ENCODE results near the gene PBXIP1.
A peak's percentile ranks its signal among the peaks of the same experiment; 100 is the strongest.
"Not testable (repeated sequence)": the region's sequence is repeated elsewhere in the genome, so short reads cannot be mapped to it uniquely, and the experiment has no call there.

PBXIP1 gene

DNA sequence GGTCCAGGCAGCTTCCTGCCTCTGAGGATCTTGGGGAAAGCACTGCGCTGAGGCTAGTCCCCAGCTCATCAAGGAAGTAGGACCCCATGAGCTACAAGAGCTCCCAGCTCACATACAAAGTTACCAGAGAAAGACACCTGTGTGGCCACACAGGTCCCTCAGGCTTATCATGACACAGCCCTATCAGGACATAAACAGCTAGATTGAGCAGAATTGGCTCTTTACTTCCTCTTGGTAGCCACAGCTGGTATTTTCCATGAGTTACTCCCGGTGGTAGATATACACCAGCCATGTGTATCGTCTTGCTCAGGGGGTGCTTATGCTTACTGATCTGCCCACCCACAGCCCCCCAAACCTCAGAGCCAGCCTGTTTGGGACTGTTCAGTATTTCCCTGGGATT is 38.7 kb upstream of the PBXIP1 start:
- no peak for DNase-seq

GRCh38 chr1:154994269-154994587 is 38.3 kb upstream of the PBXIP1 start:
- DNase-seq = no peak

GRCh38 chr1:154993572-154994268 is 37.8 kb upstream of the PBXIP1 start, which contains the start of gene LENEP:
LENEP (plus strand) TSS chr1:154993586; CDS start chr1:154993608, 22 bp downstream.
- DNase-seq = no peak

DNA sequence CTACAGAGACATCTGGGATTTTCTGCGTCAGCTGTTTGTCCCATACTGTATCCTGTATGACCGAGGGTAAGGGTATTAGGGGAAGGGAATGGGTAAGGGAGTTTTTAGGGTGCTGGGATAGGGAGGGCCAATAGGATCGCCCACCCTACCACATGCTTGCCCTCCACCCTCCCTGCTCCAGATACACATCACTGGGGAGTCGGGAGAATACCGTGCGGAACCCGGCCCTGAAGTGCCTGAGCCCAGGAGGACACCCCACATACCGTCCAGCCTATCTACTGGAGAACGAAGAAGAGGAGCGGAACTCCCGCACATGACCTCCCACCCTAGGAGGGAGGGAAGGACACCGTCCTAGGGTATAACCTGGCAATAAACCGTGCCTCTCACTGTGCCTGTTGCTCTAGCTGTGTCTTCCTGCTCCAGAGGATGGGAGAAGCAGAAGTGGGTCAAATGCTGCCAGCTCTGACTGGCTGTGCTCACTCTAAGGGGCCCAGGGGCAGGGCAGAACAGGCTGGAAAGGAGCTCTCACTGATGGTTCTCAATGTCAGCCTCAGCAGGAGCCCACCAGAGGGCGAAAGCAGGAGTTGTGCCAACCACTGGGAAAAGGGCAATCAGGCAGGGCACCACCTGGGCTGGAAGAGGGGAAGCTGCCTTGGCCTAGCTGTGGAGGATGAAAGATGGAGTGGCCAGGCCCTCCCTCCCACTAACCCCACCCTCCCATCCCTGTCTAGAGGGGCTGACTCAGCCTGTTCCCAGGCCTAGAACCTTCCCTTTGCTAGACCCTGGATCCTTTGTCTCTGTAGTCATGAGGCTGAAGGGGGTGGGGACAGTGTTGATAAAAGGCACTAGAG is 37.0 kb upstream of the PBXIP1 start:
- no peak for DNase-seq

GRCh38 chr1:154990276-154990675 is 34.4 kb upstream of the PBXIP1 start:
- DNase-seq = no peak

- DNase-seq = no peak
Observed at GRCh38 chr1:154989195-154989860, 33.4 kb upstream of the PBXIP1 start.

- DNase-seq = no peak
Observed at GRCh38 chr1:154988058-154988954, 32.4 kb upstream of the PBXIP1 start.

- DNase-seq = no peak
Observed at GRCh38 chr1:154987326-154987725, 31.4 kb upstream of the PBXIP1 start.

DNA sequence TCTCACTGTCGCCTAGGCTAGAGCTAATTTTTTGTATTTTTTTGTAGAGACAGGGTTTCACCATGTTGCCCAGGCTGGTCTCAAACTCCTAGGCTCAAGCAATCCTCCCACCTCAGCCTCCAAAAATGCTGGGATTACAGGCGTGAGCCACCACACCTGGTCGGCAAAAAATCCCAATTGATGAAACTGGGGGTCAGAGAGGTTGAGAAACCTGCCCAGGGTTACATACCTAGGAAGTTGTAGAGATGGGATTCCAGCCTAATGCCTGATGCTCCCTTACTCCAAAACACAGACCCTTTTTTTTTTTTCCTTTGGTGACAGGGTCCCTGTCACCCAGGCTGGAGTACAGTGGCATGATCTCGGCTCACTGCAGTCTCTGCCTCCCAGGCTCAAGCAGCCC is 30.8 kb upstream of the PBXIP1 start:
- DNase-seq = not testable (repeated sequence)

GRCh38 chr1:154983776-154984466 is 28.0 kb upstream of the PBXIP1 start:
- no peak for DNase-seq

GRCh38 chr1:154982897-154983648 is 27.2 kb upstream of the PBXIP1 start, which contains the start of gene FLAD1:
FLAD1 (plus strand) TSS chr1:154983344; CDS start chr1:154983695, 351 bp downstream.
- peak; percentile 99 for DNase-seq

DNA sequence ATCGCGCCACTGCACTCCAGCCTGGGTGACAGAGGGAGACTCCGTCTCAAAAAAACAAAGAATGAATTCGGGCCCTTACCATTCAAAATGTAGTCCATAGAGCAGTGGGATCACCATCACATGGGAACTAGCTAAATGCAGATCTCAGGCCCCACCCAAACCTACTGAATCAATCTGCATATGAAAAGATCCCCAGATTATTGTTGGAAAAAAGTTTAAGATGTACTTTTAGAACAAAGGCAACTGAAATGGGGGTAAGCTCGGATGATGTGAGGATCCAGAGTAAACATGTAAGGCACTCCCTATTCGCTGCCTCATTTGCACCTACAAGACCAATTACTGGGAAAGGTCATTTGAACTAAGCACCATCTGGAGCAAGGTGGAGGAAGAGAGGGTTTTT is 26.4 kb upstream of the PBXIP1 start:
- DNase-seq = no peak

DNA sequence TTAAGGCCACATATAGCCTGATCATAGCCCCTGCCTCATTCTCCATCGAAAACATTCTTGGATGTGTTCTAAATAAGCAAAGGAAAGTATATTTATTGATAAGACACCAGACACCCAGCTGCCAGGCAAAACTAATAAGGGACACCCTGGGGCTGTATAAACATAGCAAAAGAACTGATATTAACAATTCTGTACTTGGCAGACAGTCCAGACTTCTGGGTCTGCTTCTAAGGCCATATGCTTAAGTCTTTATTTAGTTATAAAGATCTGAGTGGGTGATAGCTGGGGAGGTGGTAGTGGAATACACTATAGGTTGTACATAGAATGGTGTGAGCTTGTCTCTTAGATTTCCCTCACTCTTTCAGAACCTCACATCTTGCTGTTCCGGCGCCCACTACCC is 22.5 kb upstream of the PBXIP1 start:
- no peak for DNase-seq

DNA sequence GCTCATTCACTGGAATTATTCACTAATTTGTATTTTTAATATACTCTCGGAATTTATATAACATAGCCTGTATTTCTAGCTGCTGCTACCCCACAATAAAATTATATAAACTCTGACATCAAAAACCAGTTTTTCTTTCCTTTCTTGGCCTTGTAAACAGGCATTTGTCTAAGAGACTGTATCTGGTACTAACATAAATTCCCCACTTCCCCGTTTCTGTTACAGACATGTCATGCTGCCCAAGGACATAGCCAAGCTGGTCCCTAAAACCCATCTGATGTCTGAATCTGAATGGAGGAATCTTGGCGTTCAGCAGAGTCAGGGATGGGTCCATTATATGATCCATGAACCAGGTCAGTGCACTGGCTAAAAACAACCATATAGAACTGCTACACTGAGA is 21.9 kb upstream of the PBXIP1 start:
- not testable (repeated sequence) for DNase-seq

- peak; percentile 23 for DNase-seq
Observed at GRCh38 chr1:154975409-154976059, 19.6 kb upstream of the PBXIP1 start.

- peak; percentile 99 for DNase-seq
Observed at GRCh38 chr1:154974808-154975408, 19.0 kb upstream of the PBXIP1 start.

- peak; percentile 99 for DNase-seq
Observed at GRCh38 chr1:154974102-154974807, 18.4 kb upstream of the PBXIP1 start, which contains the start of gene CKS1B. CKS1B (plus strand) TSS chr1:154974681; CDS start chr1:154974746, 65 bp downstream.

DNA sequence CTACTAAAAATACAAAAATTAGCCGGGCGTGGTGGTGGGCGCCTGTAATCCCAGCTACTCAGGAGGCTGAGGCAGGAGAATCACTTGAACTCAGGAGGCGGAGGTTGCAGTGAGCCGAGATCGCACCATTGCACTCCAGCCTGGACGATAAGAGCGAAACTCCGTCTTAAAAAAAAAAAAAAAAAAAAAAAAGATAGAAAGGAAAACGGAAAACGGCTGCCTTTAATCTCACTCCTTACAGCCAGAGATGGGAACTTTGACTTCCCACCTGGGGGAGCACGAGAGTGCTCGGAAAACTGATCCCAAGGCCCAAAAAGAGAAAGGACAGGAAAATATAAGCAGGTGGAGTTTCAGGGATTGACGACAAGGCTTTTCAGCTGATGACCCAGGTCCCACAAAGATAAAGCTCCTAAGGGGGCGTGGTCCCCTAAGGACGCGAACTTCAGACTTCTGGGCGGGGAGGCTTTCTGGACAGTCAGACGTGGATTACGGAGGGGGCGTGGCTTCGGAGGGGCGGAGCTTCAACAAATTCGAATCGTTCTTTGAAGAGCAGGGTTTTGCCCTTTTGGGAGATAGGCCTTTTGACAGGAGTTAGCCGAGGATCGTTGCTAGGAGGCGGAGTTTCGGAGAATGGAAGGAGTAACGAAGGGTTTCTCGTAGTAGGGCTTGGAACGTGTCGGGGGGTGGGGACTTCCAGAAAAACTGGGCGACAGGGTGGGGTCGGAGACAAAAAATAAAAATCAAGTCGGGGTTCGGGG is 17.6 kb upstream of the PBXIP1 start:
- DNase-seq = peak; percentile 92
